HepG2 (cell line): ENCODE measurements around the gene BTBD8. TPM values are rescaled to one million over a fixed set of nuclear protein-coding genes. Genes with fewer than 3 reads are reported as not detected.
A peak's percentile ranks its signal among the peaks of the same experiment; 100 is the strongest.

Source experiments
- ARID3A ChIP-seq: IDR thresholded peaks from 2 replicates; pipeline ENCODE4 v1.6.1; 2012; ENCODE audit warnings: low read depth, low read length, improper control_type of control experiment
- JUNB ChIP-seq: sonication (generic); formaldehyde crosslinking; IDR thresholded peaks from 2 replicates; pipeline ENCODE4 v1.8.0; 2022; ENCODE audit warnings: missing genetic modification reagents, mild to moderate bottlenecking, borderline replicate concordance
- KDM4B ChIP-seq: sonication (generic); formaldehyde crosslinking; IDR thresholded peaks from 2 replicates; pipeline ENCODE4 v1.4.0; 2020; ENCODE audit warnings: missing genetic modification reagents
- LBX2 ChIP-seq: sonication (generic); formaldehyde crosslinking; IDR thresholded peaks from 2 replicates; pipeline ENCODE4 v1.5.0; 2020; ENCODE audit warnings: missing genetic modification reagents, mild to moderate bottlenecking, borderline replicate concordance
- NFKB2 ChIP-seq: sonication (generic); formaldehyde crosslinking; IDR thresholded peaks from 2 replicates; pipeline ENCODE4 v1.4.0; 2020; ENCODE audit warnings: missing genetic modification reagents, borderline replicate concordance
- NKX3-1 ChIP-seq: sonication (generic); formaldehyde crosslinking; IDR thresholded peaks from 2 replicates; pipeline ENCODE4 v1.5.0; 2020; ENCODE audit warnings: missing genetic modification reagents
- PAX8 ChIP-seq: sonication (generic); formaldehyde crosslinking; IDR thresholded peaks from 2 replicates; pipeline ENCODE4 v1.8.0; 2022; ENCODE audit warnings: mild to moderate bottlenecking, missing genetic modification reagents, borderline replicate concordance
- PHB2 ChIP-seq: fragments of 450-650 bp; IDR thresholded peaks from 2 replicates; pipeline ENCODE4 v1.6.1; 2018; ENCODE audit not compliant: partially characterized antibody
- PHF20 ChIP-seq: sonication (generic); formaldehyde crosslinking; IDR thresholded peaks from 2 replicates; pipeline ENCODE4 v1.5.0; 2020; ENCODE audit warnings: mild to moderate bottlenecking, missing genetic modification reagents
- PPARG ChIP-seq: conservative IDR thresholded peaks from 2 replicates; pipeline ENCODE4 v1.6.1; 2016; ENCODE audit warnings: missing biosample characterization, missing genetic modification reagents
- THYN1 ChIP-seq: sonication (generic); formaldehyde crosslinking; IDR thresholded peaks from 2 replicates; pipeline ENCODE4 v1.8.1; 2023; ENCODE audit warnings: low read depth, mild to moderate bottlenecking, moderate library complexity, missing genetic modification reagents, borderline replicate concordance
- TOPORS ChIP-seq: sonication (generic); formaldehyde crosslinking; IDR thresholded peaks from 2 replicates; pipeline ENCODE4 v1.8.0; 2023; ENCODE audit warnings: mild to moderate bottlenecking, missing genetic modification reagents
- ZBTB37 ChIP-seq: sonication (generic); formaldehyde crosslinking; IDR thresholded peaks from 2 replicates; pipeline ENCODE4 v1.4.0; 2020; ENCODE audit warnings: mild to moderate bottlenecking, missing genetic modification reagents
- ZFP90 ChIP-seq: sonication (generic); formaldehyde crosslinking; IDR thresholded peaks from 2 replicates; pipeline ENCODE4 v1.8.0; 2022; ENCODE audit warnings: missing genetic modification reagents, mild to moderate bottlenecking, inconsistent platforms, borderline replicate concordance
- ZIK1 ChIP-seq: sonication (generic); formaldehyde crosslinking; IDR thresholded peaks from 2 replicates; pipeline ENCODE4 v1.5.0; 2020; ENCODE audit warnings: mild to moderate bottlenecking, low read depth, missing genetic modification reagents, borderline replicate concordance
- ZNF224 ChIP-seq: sonication (generic); formaldehyde crosslinking; IDR thresholded peaks from 2 replicates; pipeline ENCODE4 v1.5.0; 2020; ENCODE audit warnings: mild to moderate bottlenecking, missing genetic modification reagents
- ZNF34 ChIP-seq: sonication (generic); formaldehyde crosslinking; IDR thresholded peaks from 2 replicates; pipeline ENCODE4 v1.4.0; 2020; ENCODE audit warnings: mild to moderate bottlenecking, missing genetic modification reagents, borderline replicate concordance
- ZNF343 ChIP-seq: sonication (generic); formaldehyde crosslinking; IDR thresholded peaks from 2 replicates; pipeline ENCODE4 v1.4.0; 2020; ENCODE audit warnings: mild to moderate bottlenecking, missing genetic modification reagents
- ZNF44 ChIP-seq: sonication (generic); formaldehyde crosslinking; IDR thresholded peaks from 2 replicates; pipeline ENCODE4 v1.5.1; 2020; ENCODE audit warnings: mild to moderate bottlenecking, missing genetic modification reagents
- ZNF564 ChIP-seq: sonication (generic); formaldehyde crosslinking; IDR thresholded peaks from 2 replicates; pipeline ENCODE4 v1.8.1; 2023; ENCODE audit warnings: mild to moderate bottlenecking, missing genetic modification reagents
- ZNF605 ChIP-seq: sonication (generic); formaldehyde crosslinking; IDR thresholded peaks from 2 replicates; pipeline ENCODE4 v1.8.0; 2022; ENCODE audit warnings: mild to moderate bottlenecking, missing genetic modification reagents
- ZNF615 ChIP-seq: sonication (generic); formaldehyde crosslinking; IDR thresholded peaks from 2 replicates; pipeline ENCODE4 v1.5.0; 2020; ENCODE audit warnings: mild to moderate bottlenecking, missing genetic modification reagents, borderline replicate concordance
- ZNF619 ChIP-seq: sonication (generic); formaldehyde crosslinking; IDR thresholded peaks from 2 replicates; pipeline ENCODE4 v1.4.0; 2020; ENCODE audit warnings: mild to moderate bottlenecking, missing genetic modification reagents
- ZNF768 ChIP-seq: sonication (generic); formaldehyde crosslinking; IDR thresholded peaks from 2 replicates; pipeline ENCODE4 v1.4.0; 2020; ENCODE audit warnings: missing genetic modification reagents
- ZSCAN12 ChIP-seq: sonication (generic); formaldehyde crosslinking; IDR thresholded peaks from 2 replicates; pipeline ENCODE4 v1.9.0; 2021; ENCODE audit warnings: mild to moderate bottlenecking, missing genetic modification reagents
- ZSCAN25 ChIP-seq: sonication (generic); formaldehyde crosslinking; IDR thresholded peaks from 2 replicates; pipeline ENCODE4 v1.8.0; 2022; ENCODE audit warnings: mild to moderate bottlenecking, missing genetic modification reagents
- ZSCAN9 ChIP-seq: IDR thresholded peaks from 2 replicates; pipeline ENCODE4 v1.6.1; 2016; ENCODE audit warnings: borderline replicate concordance
- polyA plus RNA-seq, 8 experiments: library from polyadenylated mRNA; depleted of rRNA in 3 of 8; stranded (reverse) in 7 of 8; unstranded in 1 of 8; fragments of >200 nt; fragmentation: Illumina TruSeq in 4 of 8; extraction: Trizol in 4 of 8; gene quantifications; 2 replicates each; pipeline versions ENCODE4 v1.2.1 to v1.2.3, GENCODE V29; 2011 to 2016; ENCODE audit warnings: low read depth in 4 of 8, missing spikeins in 1 of 8, mixed read lengths in 1 of 8; ENCODE audit not compliant: insufficient read depth in 1 of 8
- total RNA-seq, 5 experiments: library from RNA; depleted of rRNA; stranded (reverse); fragments of >200 nt; fragmentation: Illumina TruSeq; extraction: Trizol; gene quantifications; 2 replicates each; pipeline ENCODE4 v1.2.3, GENCODE V29; 2016; ENCODE audit warnings: low read depth in 1 of 5

Gene BTBD8
- total and polyA plus RNA-seq, 2 of the 13 experiments (the other 11 are each of a cell fraction or from before 2014, with no cell fraction given) = 0.41 to 1.8 TPM

- TF ChIP-seq ZNF34 (0 out of 2 replicates have a peak, but pooled peaks have one; percentile 54), ZSCAN9 (CRISPR knock-in tag) (peak; percentile 25; the same call in 1 of the 2 replicates), ZFP90 (CRISPR knock-in tag) (no peak), PPARG (CRISPR knock-in tag) (0 out of 2 replicates have a peak, but pooled peaks have one; percentile 20), TOPORS (CRISPR knock-in tag) (no peak), NKX3-1 (CRISPR knock-in tag) (no peak), ZSCAN25 (CRISPR knock-in tag) (no peak), ZSCAN12 (CRISPR knock-in tag) (0 out of 2 replicates have a peak, but pooled peaks have one; percentile 18), ZNF343 (CRISPR knock-in tag) (peak; percentile 33; the same call in 1 of the 2 replicates), ARID3A (no peak), ZIK1 (CRISPR knock-in tag) (0 out of 2 replicates have a peak, but pooled peaks have one; percentile 53), NFKB2 (peak; percentile 65; the same call in 1 of the 2 replicates), PAX8 (CRISPR knock-in tag) (no peak), ZNF768 (CRISPR knock-in tag) (peak; percentile 37; the same call in 1 of the 2 replicates), ZBTB37 (no peak), ZNF564 (no peak), LBX2 (CRISPR knock-in tag) (0 out of 2 replicates have a peak, but pooled peaks have one; percentile 31), THYN1 (CRISPR knock-in tag) (no peak), ZNF224 (CRISPR knock-in tag) (0 out of 2 replicates have a peak, but pooled peaks have one; percentile 65), ZNF615 (CRISPR knock-in tag) (no peak), JUNB (CRISPR knock-in tag) (no peak), PHF20 (peak; percentile 64), ZNF619 (no peak), KDM4B (CRISPR knock-in tag) (0 out of 2 replicates have a peak, but pooled peaks have one; percentile 49), ZNF44 (CRISPR knock-in tag) (peak; percentile 53; the same call in 1 of the 2 replicates), PHB2 (no peak), ZNF605 (CRISPR knock-in tag) (peak; percentile 73; the same call in 1 of the 2 replicates)
Observed at GRCh38 chr1:92080128-92080985, at the start of gene BTBD8 (continued).
